Endodermal cell (in vitro differentiated cells): Measurements from ENCODE around the gene CLCNKA. TPM values are rescaled to one million over a fixed set of nuclear protein-coding genes. Genes with fewer than 3 reads are reported as not detected.

Experiments
- DNase-seq: peaks from one replicate; pipeline ENCODE4 v3.0.0-alpha.2; 2017
- H3K27ac ChIP-seq: 2 replicates; pipeline ENCODE4 v1.5.1; 2013; ENCODE audit warnings: mild to moderate bottlenecking, low read depth, low read length, moderate library complexity
- H3K27me3 ChIP-seq: 2 replicates; pipeline ENCODE4 v1.6.1; 2013; ENCODE audit warnings: mild to moderate bottlenecking, low read length, moderate library complexity; ENCODE audit not compliant: insufficient read depth, control insufficient read depth, poor library complexity, severe bottlenecking
- H3K36me3 ChIP-seq: 2 replicates; pipeline ENCODE4 v1.7.0; 2013; ENCODE audit warnings: mild to moderate bottlenecking, low read length, moderate library complexity; ENCODE audit not compliant: control insufficient read depth, insufficient read depth
- H3K4me1 ChIP-seq: one replicate; pipeline ENCODE4 v1.7.0; 2013; ENCODE audit warnings: low read length; ENCODE audit not compliant: control insufficient read depth, insufficient read depth
- H3K4me3 ChIP-seq: 2 replicates; pipeline ENCODE4 v1.5.1; 2013; ENCODE audit warnings: mild to moderate bottlenecking, low read length, moderate library complexity
- H3K9ac ChIP-seq: 2 replicates; pipeline ENCODE4 v1.6.1; 2013; ENCODE audit warnings: mild to moderate bottlenecking, low read length, moderate library complexity; ENCODE audit not compliant: poor library complexity, severe bottlenecking; ENCODE audit errors: extremely low read depth
- H3K9me3 ChIP-seq: 2 replicates; pipeline ENCODE4 v1.6.1; 2013; ENCODE audit warnings: mild to moderate bottlenecking, low read length, moderate library complexity; ENCODE audit not compliant: control insufficient read depth
- H3K27ac Mint-ChIP-seq: 2 replicates; pipeline ENCODE4 v1.8.0; 2020; ENCODE audit warnings: mixed read lengths
- H3K27me3 Mint-ChIP-seq: 2 replicates; pipeline ENCODE4 v1.8.0; 2021; ENCODE audit warnings: mild to moderate bottlenecking, mixed read lengths; ENCODE audit not compliant: insufficient read depth
- H3K36me3 Mint-ChIP-seq: 2 replicates; pipeline ENCODE4 v1.8.0; 2020; ENCODE audit warnings: low read depth, mixed read lengths
- H3K4me1 Mint-ChIP-seq: 2 replicates; pipeline ENCODE4 v1.8.0; 2020; ENCODE audit warnings: mixed read lengths
- H3K4me3 Mint-ChIP-seq: 2 replicates; pipeline ENCODE4 v1.8.0; 2020; ENCODE audit warnings: mild to moderate bottlenecking, moderate library complexity, mixed read lengths
- H3K9me3 Mint-ChIP-seq: 2 replicates; pipeline ENCODE4 v1.8.0; 2020; ENCODE audit warnings: mild to moderate bottlenecking, mixed read lengths
- CTCF ChIP-seq: fragments of 200-600 bp; sonication (generic); conservative IDR thresholded peaks from 2 replicates; pipeline ENCODE4 v1.5.0; 2021; ENCODE audit warnings: antibody characterized with exemption, mild to moderate bottlenecking
- WGBS, 2 experiments: methylation state at CpG; one replicate each; pipeline versions ENCODE4 v1.1.5 to v1.1.7; 2013; ENCODE audit warnings: missing lambda C conversion rate in 2 of 2, mixed read lengths in 1 of 2; ENCODE audit not compliant: insufficient coverage in 1 of 2, insufficient read length in 1 of 2; 5-methylcytosine and 5-hydroxymethylcytosine counted together
- total RNA-seq, 2 donors: library from RNA; stranded (reverse); fragmentation: NEBNext Ultra II Directional in 1 of 2; extraction: Animal tissue kit (Norgen Biotek cat#: 25700) in 1 of 2; gene quantifications; 2 replicates in 1 of 2; 3 replicates in 1 of 2; pipeline ENCODE4 v1.2.1, GENCODE V29; 2021

The CLCNKA gene
- total RNA-seq, 2 donors from 2014 or later, result 3.2 to 3.5 TPM

DNA sequence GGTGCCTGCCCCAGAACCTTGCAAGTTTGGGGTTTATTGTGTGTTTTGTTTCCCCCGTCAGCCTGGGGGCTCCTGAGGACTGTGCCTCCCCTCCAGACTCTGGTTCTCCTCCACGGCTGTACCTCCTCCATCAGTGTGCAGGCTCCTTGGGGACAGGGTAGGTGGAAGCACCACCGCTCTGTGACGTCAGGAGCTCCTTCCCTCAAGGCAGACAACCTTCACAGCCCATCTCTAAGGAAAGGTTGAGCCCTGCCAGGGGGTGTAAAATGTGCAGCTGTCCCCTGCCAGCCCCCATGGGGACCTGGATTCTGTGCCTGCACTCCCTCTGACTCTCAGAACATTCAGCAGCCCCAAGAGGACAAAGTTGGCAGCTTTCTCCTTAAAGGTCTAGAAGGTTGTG lies 3.5 kb upstream of the CLCNKA start:
- no peak overlapping the region for H3K27ac Mint-ChIP-seq
- Histone ChIP-seq H3K9ac (peak overlapping the region; percentile 3), H3K9me3 (no peaks in the 10 kb centered on the region)

DNA sequence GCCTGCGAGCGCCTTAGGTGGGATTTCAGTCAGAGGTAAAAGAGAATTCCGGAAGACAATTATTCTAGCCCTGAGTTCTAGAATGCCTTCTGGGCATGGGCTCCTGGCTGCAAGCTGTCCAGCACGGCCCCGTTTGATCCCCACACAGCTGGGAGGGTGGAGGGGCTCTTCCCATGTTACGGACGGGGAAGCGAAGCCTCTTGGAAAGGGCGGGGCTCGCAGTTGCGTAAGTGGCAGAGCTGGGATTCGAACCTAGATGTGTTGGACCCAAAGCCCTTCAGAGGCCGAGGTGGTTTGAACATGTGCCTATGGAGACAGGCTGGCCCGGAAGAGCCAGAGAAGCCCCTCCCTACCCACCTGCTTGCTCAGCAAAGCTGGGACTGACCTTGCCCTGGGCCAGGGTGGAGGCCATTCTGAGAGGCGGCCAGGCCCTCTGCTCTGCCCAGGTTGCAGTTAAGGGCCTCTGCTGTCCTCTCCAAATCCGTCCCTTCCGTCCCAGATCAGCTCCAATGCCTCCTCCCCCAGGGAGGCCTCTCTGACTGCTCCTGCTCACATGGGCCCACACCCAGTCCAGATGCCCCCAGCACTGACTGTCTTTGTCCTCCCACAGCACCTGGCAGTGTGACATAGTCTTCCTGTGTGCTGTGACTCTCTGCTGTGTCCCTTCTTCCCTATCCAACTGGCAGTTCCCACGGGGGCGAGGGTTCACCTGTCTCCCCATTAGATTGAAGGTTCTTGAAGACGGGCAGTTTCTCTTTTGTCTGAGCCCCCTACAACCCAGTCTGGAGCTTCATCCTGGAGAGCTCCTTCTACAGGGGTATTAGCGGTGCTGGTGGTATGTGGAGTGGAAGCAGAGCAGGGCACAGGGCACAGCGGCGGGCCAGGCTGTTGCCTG lies 2.8 kb upstream of the CLCNKA start:
- Histone ChIP-seq H3K4me3 (no peak overlapping the region), H3K27ac (no peak overlapping the region), H3K36me3 (no peaks in the 10 kb centered on the region), H3K9me3 (no peaks in the 10 kb centered on the region), H3K4me1 (peaks cover 5% of the 10 kb centered on the region), H3K27me3 (no peaks in the 10 kb centered on the region), H3K9ac (no peak overlapping the region)
- no peak for TF ChIP-seq CTCF
- Mint-ChIP-seq H3K9me3 (no peaks in the 10 kb centered on the region), H3K4me1 (peaks cover 15% of the 10 kb centered on the region), H3K4me3 (no peak overlapping the region), H3K36me3 (no peaks in the 10 kb centered on the region), H3K27me3 (peaks cover 35% of the 10 kb centered on the region), H3K27ac (peak overlapping the region; percentile 53)
- DNase-seq, result no peak
- 91 to 92% methylated on average over 6 to 23 of the region's 23 CpGs for WGBS, 2 experiments

More for the DNA sequence above, 3.5 kb upstream of the CLCNKA start:
- Mint-ChIP-seq H3K4me3 (no peak overlapping the region), H3K27me3 (peaks cover 32% of the 10 kb centered on the region), H3K36me3 (no peaks in the 10 kb centered on the region), H3K4me1 (peaks cover 19% of the 10 kb centered on the region), H3K9me3 (no peaks in the 10 kb centered on the region)
- 80 to 93% methylated on average over 1 to 4 of the region's 4 CpGs for WGBS, 2 experiments
- no peak for DNase-seq
- H3K27me3 ChIP-seq, result no peaks in the 10 kb centered on the region
- TF ChIP-seq CTCF, result no peak
- no peak overlapping the region for H3K4me3 ChIP-seq
- H3K4me1 ChIP-seq, result peaks cover 5% of the 10 kb centered on the region
- H3K36me3 ChIP-seq, result no peaks in the 10 kb centered on the region
- no peak overlapping the region for H3K27ac ChIP-seq

GRCh38 chr1:16019644-16020277 lies 2.1 kb upstream of the CLCNKA start:
- no peaks in the 10 kb centered on the region for H3K27me3 ChIP-seq
- H3K4me1 ChIP-seq, result peaks cover 5% of the 10 kb centered on the region
- H3K27me3 Mint-ChIP-seq, result peaks cover 43% of the 10 kb centered on the region
- DNase-seq, result no peak
- H3K9me3 Mint-ChIP-seq, result no peaks in the 10 kb centered on the region
- H3K27ac ChIP-seq, result no peak overlapping the region
- no peaks in the 10 kb centered on the region for H3K36me3 Mint-ChIP-seq
- H3K27ac Mint-ChIP-seq, result peak overlapping the region; percentile 53
- H3K9me3 ChIP-seq, result no peaks in the 10 kb centered on the region
- no peak overlapping the region for H3K4me3 ChIP-seq
- peaks cover 9% of the 10 kb centered on the region for H3K4me1 Mint-ChIP-seq
- H3K9ac ChIP-seq, result no peak overlapping the region
- H3K36me3 ChIP-seq, result no peaks in the 10 kb centered on the region
- 79 to 88% methylated on average over 3 to 9 of the region's 9 CpGs for WGBS, 2 experiments
- no peak overlapping the region for H3K4me3 Mint-ChIP-seq
- no peak for TF ChIP-seq CTCF
